Right kidney (tissue), 1 donor: ENCODE results near the gene ZMYM3.

Source experiments
- DNase-seq: peaks from one replicate; pipeline ENCODE4 v3.0.0-alpha.2; 2016

The ZMYM3 gene

GRCh38 chrX:71256051-71256450 is 2.1 kb upstream of the ZMYM3 start:
- DNase-seq = no peak

DNA sequence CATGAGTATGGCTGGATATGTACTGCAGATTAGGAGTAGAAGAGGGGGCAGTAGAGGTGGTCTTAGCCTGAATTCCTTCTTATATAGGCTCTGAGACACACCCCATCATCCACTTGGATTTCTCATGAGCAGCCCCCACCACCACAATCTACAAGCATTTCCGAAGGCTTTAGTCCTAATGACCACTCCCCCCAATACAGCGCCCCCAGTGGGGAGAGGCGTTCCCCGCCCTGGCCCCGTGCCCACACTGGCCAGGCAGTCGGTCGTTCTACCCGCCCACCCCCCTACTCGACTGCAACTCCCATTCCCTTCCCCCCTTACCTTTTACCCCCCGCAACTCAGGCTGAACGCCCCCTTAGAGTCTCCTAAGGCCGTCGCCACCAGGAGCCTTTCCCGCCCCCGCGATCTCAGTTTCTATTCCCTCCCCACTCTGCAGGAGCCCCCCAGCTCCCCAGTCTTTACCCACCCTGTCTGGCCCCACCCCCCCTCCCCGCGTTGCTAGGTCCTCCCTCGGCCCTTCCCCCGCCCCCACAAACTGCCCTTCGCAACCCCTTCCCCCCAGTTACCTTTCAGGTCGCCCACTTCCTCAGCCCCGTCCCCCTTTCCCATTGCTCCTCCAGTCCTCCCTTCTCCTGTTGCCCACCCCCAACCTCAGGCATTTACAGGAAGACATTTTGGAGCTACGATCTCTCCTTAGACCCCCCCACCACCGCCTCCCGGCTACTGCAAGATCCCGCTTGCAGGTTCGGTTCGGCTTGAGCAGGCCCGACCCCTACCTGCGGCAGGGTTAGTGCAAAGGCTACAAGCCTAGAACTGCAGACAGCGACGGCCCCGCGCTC is 468 bp downstream of the ZMYM3 start:
- DNase-seq = no peak

DNA sequence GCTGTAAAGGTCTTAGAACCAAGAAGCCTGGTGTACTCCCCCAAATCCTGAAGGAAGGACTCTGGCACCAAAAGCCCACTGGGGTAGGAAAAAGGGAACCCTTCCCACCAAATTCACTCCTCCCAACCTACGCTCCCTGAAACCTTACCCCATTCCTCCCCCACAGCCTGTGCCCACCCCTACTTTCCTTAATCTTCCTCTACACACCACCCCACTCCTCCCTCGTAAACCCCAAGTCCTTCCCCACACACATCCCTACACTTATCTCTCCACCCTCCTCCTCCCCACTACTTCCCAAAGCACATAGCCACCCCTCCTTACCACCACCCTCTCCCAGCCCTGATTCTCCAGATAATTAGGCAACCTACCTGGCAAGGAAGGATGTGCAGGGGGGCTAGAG is 1.7 kb downstream of the ZMYM3 start:
- no peak for DNase-seq

DNA sequence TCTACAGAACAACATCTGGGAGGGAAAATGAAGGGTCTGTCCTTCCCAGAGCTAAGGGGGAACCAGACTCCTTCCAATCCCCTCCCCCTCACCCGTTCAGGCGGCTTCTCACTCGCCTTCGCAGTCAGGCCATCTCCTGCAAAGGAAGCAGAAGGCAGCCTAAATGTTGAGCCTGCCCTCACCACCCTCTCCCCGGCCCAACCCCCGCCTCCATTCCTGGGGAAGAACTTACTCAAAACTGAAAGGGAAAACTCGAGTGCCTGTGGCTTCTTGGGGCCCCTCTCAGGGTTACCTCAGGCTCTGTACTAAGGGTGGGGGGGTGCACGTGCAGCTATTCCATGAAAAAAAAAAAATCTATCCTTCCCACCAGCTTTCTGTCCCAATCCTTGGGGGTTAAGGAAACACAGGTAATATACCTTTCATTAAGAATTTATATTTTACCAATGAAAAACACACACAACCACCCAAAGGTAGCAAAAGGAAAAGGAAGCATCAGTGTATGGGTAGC is 2.4 kb downstream of the ZMYM3 start:
- DNase-seq = no peak

- DNase-seq = no peak
Measured at GRCh38 chrX:71250841-71251240, 3.1 kb downstream of the ZMYM3 start.

- no peak for DNase-seq
Measured at GRCh38 chrX:71245159-71245558, 8.8 kb downstream of the ZMYM3 start.

DNA sequence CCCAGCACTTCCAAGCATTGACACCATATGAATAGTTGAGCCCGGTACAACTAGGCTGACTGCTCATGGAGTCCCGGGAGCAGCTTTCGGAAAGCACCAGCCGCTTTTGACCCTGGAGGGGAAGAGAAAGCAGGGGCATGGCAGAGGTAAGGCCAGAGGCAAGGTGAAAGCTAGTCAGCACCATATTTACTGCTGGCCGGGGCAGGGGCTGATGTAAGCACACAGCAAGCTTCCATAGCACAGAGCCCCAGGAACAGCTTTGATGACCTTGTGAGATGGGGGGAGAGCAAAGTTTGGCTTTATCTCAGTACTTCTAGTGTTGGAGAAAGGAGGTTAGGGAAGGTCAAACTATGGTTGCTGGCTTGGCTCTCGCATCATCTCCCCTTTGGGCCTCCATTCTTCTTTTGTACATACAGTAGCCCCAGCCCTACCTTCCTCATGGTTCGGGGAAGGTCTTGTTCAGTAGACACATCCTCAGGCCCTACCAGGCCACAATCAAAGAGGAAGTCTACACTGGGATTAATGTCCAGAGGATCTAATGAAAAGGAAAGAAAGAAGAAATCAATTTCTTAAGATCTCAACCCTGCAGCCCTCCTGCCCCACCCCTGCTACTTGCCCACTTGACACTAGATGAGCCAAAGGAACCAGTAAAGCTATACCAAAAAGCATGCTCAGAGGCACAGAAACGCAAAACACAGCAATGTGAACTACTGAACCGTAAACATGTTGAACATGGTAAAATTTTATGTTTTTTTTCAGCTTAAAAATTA is 9.4 kb downstream of the ZMYM3 start:
- DNase-seq = no peak

- DNase-seq = no peak
Measured at GRCh38 chrX:71241301-71241700, 12.6 kb downstream of the ZMYM3 start.

DNA sequence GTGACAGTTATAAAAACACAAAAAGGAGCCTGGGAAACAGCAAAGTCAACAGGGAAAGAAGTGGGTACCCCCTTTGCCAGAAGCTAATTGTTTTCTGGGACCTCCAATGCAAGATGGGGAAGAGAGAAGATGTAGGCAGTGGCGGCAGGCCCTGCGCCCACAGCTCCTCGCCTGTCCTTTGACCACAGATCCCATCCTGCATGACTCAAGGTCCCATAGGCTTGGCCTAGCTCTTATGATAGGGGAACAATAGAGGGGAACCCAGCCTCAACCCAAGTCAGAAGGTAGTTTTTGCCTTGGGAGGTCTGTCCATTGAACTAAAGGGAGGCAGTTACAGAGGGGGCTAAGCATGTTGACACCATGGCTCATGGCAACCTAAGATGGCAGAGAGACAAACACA is 14.2 kb downstream of the ZMYM3 start:
- no peak for DNase-seq

DNA sequence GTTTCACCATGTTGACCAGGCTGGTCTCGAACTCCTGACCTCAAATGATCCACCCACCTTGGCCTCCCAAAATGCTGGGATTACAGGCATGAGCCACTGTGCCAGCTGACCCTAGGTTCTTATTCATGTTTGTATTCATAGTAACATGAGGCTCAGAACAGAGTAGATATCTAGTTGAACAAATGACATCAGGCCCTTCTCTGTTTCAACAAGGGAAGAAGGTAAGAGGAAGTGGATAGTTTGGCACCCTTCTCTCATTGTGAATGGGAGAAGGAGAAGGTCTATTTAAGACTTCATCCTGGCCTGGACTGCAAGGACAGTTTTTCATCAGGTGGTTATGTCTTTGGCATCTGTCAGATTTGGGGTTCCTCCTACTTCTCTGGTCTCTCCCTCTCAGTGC is 17.1 kb downstream of the ZMYM3 start:
- no peak for DNase-seq

DNA sequence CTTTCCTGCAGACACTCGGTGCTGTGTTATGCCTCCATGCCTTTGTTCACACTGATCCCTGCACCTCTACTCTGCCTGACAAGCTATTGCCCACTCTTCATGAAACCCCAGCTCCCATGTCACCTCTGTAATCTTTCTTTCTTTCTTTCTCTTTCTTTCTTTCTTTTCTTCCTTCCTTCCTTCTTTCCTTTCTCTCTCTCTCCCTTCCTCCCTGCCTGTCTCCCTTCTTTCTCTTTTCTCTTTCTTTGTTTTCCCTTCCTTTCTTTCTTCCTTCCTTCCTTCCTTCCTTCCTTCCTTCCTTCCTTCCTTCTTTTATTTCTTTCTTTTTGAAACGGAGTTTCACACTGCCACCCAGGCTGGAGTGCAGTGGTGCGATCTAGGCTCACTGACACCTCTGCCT is 18.5 kb downstream of the ZMYM3 start:
- DNase-seq = no peak

GRCh38 chrX:71228063-71228642 is 25.8 kb downstream of the ZMYM3 start:
- DNase-seq = no peak

DNA sequence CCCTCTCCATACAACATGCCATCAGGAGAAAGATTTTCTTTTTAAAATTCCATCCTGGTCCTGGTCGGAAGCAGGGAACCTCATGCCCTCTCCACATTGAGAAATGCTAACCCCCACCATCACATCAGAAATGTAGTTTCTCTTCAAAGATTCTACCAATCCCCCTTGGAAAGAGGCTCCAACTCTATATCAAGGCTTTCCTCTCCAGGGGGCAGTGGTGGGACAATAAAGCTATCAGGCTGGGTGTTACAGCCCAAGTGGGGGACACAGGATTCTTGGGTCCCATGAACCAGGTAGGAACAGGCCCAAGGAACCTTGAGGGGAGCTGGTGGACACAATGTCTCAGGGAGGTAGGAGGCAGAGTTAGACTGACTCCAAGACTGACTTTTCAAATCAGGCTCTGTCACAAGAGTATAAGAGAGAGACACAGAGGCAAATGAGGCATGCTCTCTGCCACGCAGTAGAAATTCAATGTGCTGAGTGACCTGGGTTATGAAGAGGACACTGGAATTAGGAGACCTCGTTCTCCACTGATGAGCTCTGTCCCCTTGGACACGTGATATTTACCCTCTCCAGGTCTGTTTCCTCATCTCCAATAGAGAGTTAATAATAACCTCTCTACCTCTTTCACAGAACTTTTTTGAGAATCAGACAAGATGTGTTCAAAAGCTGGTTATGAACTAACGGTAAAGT is 26.4 kb downstream of the ZMYM3 start:
- DNase-seq = no peak

- DNase-seq = no peak
Measured at GRCh38 chrX:71225676-71226075, 28.3 kb downstream of the ZMYM3 start.

- no peak for DNase-seq
Measured at GRCh38 chrX:71225009-71225408, 28.9 kb downstream of the ZMYM3 start.

- DNase-seq = no peak
Measured at GRCh38 chrX:71224098-71224708, 29.7 kb downstream of the ZMYM3 start.

DNA sequence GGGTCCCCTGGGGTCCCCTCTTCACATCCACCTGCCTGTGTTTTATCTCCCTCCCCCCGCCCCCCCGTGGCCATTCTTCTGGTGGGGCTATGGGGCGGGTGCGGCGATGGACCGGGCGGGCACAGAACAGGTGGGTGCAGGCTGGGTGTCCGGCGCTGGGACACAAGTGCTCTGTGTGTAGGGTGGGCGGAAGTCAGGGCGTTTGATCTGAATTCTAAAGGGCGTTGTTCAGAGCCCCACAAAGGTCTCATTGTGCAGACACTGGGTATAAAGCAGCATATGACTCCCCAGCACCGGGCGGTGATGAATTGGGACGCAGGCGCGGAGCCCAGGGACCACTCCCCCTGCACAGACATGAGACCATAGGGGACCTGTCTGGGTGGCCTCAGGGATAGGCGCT is 31.0 kb downstream of the ZMYM3 start, which contains the start of gene GJB1:
GJB1 (plus strand) TSS at position 296 of the 400 bp plus-strand sequence. CDS start 484 bp downstream, outside the sequence.
- DNase-seq = no peak

GRCh38 chrX:71221145-71221544 is 32.8 kb downstream of the ZMYM3 start:
- no peak for DNase-seq

- DNase-seq = no peak
Measured at GRCh38 chrX:71217298-71217697, 36.6 kb downstream of the ZMYM3 start.

GRCh38 chrX:71216485-71216884 is 37.5 kb downstream of the ZMYM3 start:
- DNase-seq = no peak

DNA sequence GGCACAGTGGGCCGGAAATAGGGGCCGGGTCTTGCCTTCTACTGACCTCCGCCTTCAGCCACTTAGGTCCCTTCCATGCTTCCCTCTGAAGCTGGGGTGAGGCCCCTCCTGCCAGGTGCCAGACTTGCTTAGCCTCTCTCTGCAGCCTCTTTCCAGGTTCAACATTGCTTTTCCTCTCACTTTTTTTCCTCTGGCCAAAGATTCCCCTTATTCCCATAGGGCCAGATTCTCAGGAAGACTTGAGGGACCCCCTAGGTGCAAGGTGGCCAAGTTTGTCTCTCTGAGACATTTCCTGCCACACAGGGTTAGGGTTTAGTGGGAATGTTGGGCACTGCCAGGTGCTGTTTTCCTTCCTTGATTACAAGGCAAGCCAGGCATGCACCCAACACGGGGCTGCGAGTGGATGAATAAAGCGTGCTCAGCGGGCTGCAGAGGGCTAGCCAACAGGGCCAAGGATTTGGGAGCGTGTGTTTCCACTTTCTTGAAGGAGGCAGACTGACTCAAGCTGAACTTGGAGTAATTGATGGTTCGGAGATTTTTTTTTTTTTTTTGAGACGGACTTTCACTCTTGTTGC is 38.5 kb downstream of the ZMYM3 start:
- peak; percentile 33 for DNase-seq
